ENCODE results near the gene HAPLN2.
A peak's percentile ranks its signal among the peaks of the same experiment; 100 is the strongest.
"Not testable (repeated sequence)": the region's sequence is repeated elsewhere in the genome, so short reads cannot be mapped to it uniquely, and the experiment has no call there.

The HAPLN2 gene

GRCh38 chr1:156599811-156600210, 19.4 kb upstream of the HAPLN2 start:
- H3K9me3 Mint-ChIP-seq: no peaks in the 10 kb centered on the region
- H3K27ac Mint-ChIP-seq: peak overlapping the region; percentile 91
- no peaks in the 10 kb centered on the region for H3K27me3 Mint-ChIP-seq
- peak overlapping the region; percentile 97 for H3K4me3 Mint-ChIP-seq
- ATAC-seq: peak; percentile 75
- peaks cover 40% of the 10 kb centered on the region for H3K4me1 Mint-ChIP-seq
- H3K36me3 Mint-ChIP-seq: peaks cover 34% of the 10 kb centered on the region

- Mint-ChIP-seq H3K36me3 (peaks cover 25% of the 10 kb centered on the region), H3K27ac (peak overlapping the region; percentile 91), H3K4me3 (peak overlapping the region; percentile 97), H3K9me3 (no peaks in the 10 kb centered on the region), H3K27me3 (no peaks in the 10 kb centered on the region), H3K4me1 (peaks cover 31% of the 10 kb centered on the region)
- no peak for ATAC-seq
These were observed 18.5 kb upstream of the HAPLN2 start for GRCh38 chr1:156600733-156601121.

GRCh38 chr1:156601122-156601830, 17.9 kb upstream of the HAPLN2 start, which contains the start of gene GPATCH4:
Gene GPATCH4 (minus strand): TSS chr1:156601479.
- H3K4me1 Mint-ChIP-seq: peaks cover 30% of the 10 kb centered on the region
- ATAC-seq: peak; percentile 84
- no peaks in the 10 kb centered on the region for H3K9me3 Mint-ChIP-seq
- H3K4me3 Mint-ChIP-seq: peak within 1 kb of the TSS; percentile 97
- H3K36me3 Mint-ChIP-seq: peaks cover 20% of the 10 kb centered on the region
- H3K27me3 Mint-ChIP-seq: no peaks in the 10 kb centered on the region
- H3K27ac Mint-ChIP-seq: peak within 1 kb of the TSS; percentile 91

GRCh38 chr1:156601892-156602291, 17.3 kb upstream of the HAPLN2 start:
- peaks cover 34% of the 10 kb centered on the region for H3K4me1 Mint-ChIP-seq
- ATAC-seq: peak; percentile 70
- H3K27ac Mint-ChIP-seq: peak overlapping the region; percentile 91

GRCh38 chr1:156602557-156602993, 16.6 kb upstream of the HAPLN2 start:
- peaks cover 40% of the 10 kb centered on the region for H3K4me1 Mint-ChIP-seq
- ATAC-seq: no peak
- H3K27me3 Mint-ChIP-seq: no peaks in the 10 kb centered on the region
- H3K4me3 Mint-ChIP-seq: peak overlapping the region; percentile 23
- peak overlapping the region; percentile 91 for H3K27ac Mint-ChIP-seq
- peaks cover 8% of the 10 kb centered on the region for H3K36me3 Mint-ChIP-seq
- H3K9me3 Mint-ChIP-seq: no peaks in the 10 kb centered on the region

More at GRCh38 chr1:156601892-156602291, 17.3 kb upstream of the HAPLN2 start:
- Mint-ChIP-seq H3K4me3 (peak overlapping the region; percentile 97), H3K36me3 (peaks cover 14% of the 10 kb centered on the region), H3K27me3 (no peaks in the 10 kb centered on the region), H3K9me3 (no peaks in the 10 kb centered on the region)

- H3K4me3 Mint-ChIP-seq, H3K9me3 Mint-ChIP-seq: not testable (repeated sequence)
- peak overlapping the region; percentile 20 for H3K27ac Mint-ChIP-seq
These were observed 11.9 kb upstream of the HAPLN2 start for GRCh38 chr1:156607344-156607743.

GRCh38 chr1:156608036-156608674, 11.1 kb upstream of the HAPLN2 start:
- H3K27me3 Mint-ChIP-seq: peaks cover 25% of the 10 kb centered on the region

More at GRCh38 chr1:156607344-156607743, 11.9 kb upstream of the HAPLN2 start:
- Mint-ChIP-seq H3K4me1 (peaks cover 32% of the 10 kb centered on the region), H3K27me3 (peaks cover 17% of the 10 kb centered on the region)
- ATAC-seq: peak; percentile 86
- not testable (repeated sequence) for H3K36me3 Mint-ChIP-seq

GRCh38 chr1:156608981-156609380, 10.2 kb upstream of the HAPLN2 start:
- Mint-ChIP-seq H3K4me1 (peaks cover 27% of the 10 kb centered on the region), H3K36me3 (no peaks in the 10 kb centered on the region), H3K9me3 (no peaks in the 10 kb centered on the region), H3K27me3 (peaks cover 27% of the 10 kb centered on the region), H3K4me3 (no peak overlapping the region), H3K27ac (no peak overlapping the region)
- ATAC-seq: peak; percentile 76

More at GRCh38 chr1:156608036-156608674, 11.1 kb upstream of the HAPLN2 start:
- Mint-ChIP-seq H3K36me3 (no peaks in the 10 kb centered on the region), H3K4me3 (no peak overlapping the region), H3K4me1 (peaks cover 27% of the 10 kb centered on the region), H3K27ac (no peak overlapping the region), H3K9me3 (no peaks in the 10 kb centered on the region)
- ATAC-seq: peak; percentile 88

- peaks cover 27% of the 10 kb centered on the region for H3K27me3 Mint-ChIP-seq
These were observed 9.1 kb upstream of the HAPLN2 start for GRCh38 chr1:156610072-156610471.

GRCh38 chr1:156612666-156613065, 6.5 kb upstream of the HAPLN2 start:
- no peak for ATAC-seq
- Mint-ChIP-seq H3K4me1 (peaks cover 16% of the 10 kb centered on the region), H3K27ac (no peak overlapping the region), H3K27me3 (peaks cover 40% of the 10 kb centered on the region), H3K9me3 (no peaks in the 10 kb centered on the region), H3K4me3 (no peak overlapping the region), H3K36me3 (no peaks in the 10 kb centered on the region)

More at GRCh38 chr1:156610072-156610471, 9.1 kb upstream of the HAPLN2 start:
- H3K27ac Mint-ChIP-seq, H3K4me3 Mint-ChIP-seq, H3K36me3 Mint-ChIP-seq, H3K9me3 Mint-ChIP-seq, ATAC-seq: not testable (repeated sequence)
- H3K4me1 Mint-ChIP-seq: peaks cover 27% of the 10 kb centered on the region

GRCh38 chr1:156615946-156616345, 3.3 kb upstream of the HAPLN2 start:
- no peak overlapping the region for H3K4me3 Mint-ChIP-seq
- H3K4me1 Mint-ChIP-seq: no peaks in the 10 kb centered on the region
- no peak for ATAC-seq
- no peak overlapping the region for H3K27ac Mint-ChIP-seq
- peaks cover 48% of the 10 kb centered on the region for H3K27me3 Mint-ChIP-seq
- no peaks in the 10 kb centered on the region for H3K36me3 Mint-ChIP-seq
- H3K9me3 Mint-ChIP-seq: no peaks in the 10 kb centered on the region

GRCh38 chr1:156616463-156616862, 2.8 kb upstream of the HAPLN2 start:
- Mint-ChIP-seq H3K27ac (no peak overlapping the region), H3K36me3 (no peaks in the 10 kb centered on the region), H3K9me3 (no peaks in the 10 kb centered on the region), H3K4me1 (no peaks in the 10 kb centered on the region), H3K27me3 (peaks cover 48% of the 10 kb centered on the region), H3K4me3 (no peak overlapping the region)
- ATAC-seq: no peak

GRCh38 chr1:156619582-156619955, 354 bp downstream of the HAPLN2 start:
- peaks cover 62% of the 10 kb centered on the region for H3K27me3 Mint-ChIP-seq
- H3K36me3 Mint-ChIP-seq: no peaks in the 10 kb centered on the region
- H3K4me1 Mint-ChIP-seq: peaks cover 5% of the 10 kb centered on the region
- H3K9me3 Mint-ChIP-seq: no peaks in the 10 kb centered on the region
- H3K4me3 Mint-ChIP-seq: no peak overlapping the region
- no peak overlapping the region for H3K27ac Mint-ChIP-seq
- ATAC-seq: no peak

GRCh38 chr1:156622581-156623297, 3.5 kb downstream of the HAPLN2 start:
- H3K4me1 Mint-ChIP-seq: peaks cover 15% of the 10 kb centered on the region
- no peak overlapping the region for H3K4me3 Mint-ChIP-seq
- H3K27me3 Mint-ChIP-seq: peaks cover 64% of the 10 kb centered on the region
- no peak overlapping the region for H3K27ac Mint-ChIP-seq
- ATAC-seq: no peak
- H3K9me3 Mint-ChIP-seq: no peaks in the 10 kb centered on the region
- H3K36me3 Mint-ChIP-seq: no peaks in the 10 kb centered on the region
